Measurements from ENCODE around the gene TMEM190.
A peak's percentile ranks its signal among the peaks of the same experiment; 100 is the strongest.

The TMEM190 gene

DNA sequence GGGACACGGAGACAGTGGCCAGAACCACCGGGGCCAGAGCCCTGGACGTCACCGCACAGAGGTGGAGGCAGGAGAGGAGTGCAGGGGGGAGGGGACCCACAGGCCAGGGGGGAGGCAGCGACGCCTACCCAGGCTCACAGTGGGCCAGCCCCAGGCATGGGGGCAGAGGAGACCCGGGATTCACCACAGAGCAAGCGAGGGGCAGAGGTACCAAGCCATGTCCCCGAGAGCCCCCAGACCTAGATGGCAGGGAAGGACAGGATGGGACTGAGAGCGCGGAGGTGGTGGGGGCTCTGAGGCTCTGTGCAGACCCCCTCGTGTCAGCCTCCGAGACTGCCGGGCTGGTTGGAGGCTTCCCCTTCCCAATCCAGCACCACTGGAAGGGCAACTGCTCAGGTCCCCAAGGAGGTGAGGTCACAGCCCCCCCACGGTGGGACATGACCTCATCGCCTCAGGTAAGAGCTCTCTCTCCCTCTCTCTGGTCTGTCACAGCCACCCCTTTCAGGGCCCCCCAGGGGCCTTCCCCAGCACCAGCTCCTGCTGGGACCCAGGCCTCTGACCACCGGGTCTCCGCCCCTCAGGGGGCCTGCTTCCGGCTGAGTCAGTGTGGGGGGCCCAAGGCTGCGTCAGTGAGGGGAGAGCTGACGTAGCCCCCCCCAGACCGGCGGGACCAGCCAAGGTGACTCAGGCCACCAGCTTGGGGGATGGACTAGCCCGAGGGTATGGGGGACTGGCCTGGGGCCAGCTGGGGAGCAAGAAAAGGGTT lies 4.1 kb upstream of the TMEM190 start:
- DNase-seq (ENCODE audit: low read depth) = no peak

- DNase-seq (ENCODE audit: low read depth) = no peak
These were observed 3.2 kb upstream of the TMEM190 start for GRCh38 chr19:55373306-55373992.

DNA sequence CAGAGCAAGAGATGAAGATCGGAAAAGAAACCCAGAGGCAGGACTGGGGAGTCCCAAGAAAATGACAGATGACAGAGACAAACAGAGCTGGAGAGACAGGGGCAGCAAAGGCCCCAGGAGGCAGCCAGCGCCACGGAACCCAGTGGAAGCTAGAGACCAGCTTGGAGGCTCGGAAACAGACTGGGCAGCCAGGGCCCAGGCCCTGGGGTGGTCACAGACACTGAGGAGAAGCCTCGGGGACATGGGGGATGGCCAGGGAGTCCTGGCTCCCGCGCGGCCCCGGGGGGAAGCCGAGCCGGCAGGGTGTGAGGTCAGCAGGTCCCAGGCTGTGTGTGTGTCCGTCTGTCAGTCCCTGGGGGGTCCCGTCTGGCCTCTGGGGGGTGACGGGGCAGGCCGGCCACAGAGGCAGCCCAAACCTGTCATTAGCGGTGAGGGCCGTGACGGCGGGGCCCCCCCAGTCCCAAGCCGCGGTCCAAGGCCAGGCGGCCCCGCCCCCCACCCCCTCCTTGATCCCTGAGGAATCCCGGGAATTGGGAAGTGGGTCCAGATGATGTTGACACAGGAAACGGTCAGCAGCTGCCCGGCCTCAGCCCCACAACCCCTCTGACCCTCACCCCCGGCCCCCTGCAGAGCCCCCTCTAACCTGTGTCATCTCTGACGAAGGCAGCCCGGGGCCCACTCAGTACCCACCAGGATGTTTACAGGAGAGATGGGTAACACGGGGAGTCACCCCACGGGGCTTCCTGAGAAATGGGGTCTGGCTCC lies 2.5 kb upstream of the TMEM190 start:
- no peak for DNase-seq (ENCODE audit: low read depth)

DNA sequence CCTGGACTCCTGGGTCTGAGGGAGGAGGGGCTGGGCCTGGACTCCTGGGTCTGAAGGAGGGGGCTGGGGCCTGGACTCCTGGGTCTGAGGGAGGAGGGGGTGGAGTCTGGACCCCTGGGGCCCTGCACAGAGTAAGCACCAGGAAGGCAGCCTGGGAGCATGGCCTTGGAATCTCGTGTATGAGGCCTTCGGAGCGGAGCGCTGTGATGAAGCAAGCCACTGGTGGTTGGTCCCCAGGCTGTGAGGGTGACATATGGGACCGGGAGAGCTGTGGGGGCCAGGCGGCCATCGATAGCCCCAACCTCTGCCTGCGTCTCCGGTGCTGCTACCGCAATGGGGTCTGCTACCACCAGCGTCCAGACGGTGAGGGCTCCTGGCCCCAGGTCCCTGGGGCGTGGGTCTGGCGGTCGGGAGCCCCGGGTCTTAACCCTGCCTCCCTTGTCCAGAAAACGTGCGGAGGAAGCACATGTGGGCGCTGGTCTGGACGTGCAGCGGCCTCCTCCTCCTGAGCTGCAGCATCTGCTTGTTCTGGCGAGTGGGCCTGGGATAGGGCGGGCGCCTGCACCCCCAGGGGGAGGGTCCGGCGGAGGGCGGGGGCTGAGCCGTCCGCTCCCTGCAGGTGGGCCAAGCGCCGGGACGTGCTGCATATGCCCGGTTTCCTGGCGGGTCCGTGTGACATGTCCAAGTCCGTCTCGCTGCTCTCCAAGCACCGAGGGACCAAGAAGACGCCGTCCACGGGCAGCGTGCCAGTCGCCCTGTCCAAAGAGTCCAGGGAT lies 918 bp downstream of the TMEM190 start:
- no peak for DNase-seq (ENCODE audit: low read depth)

- DNase-seq (ENCODE audit: low read depth) = no peak
These were observed 2.5 kb downstream of the TMEM190 start for GRCh38 chr19:55379174-55379573.

DNA sequence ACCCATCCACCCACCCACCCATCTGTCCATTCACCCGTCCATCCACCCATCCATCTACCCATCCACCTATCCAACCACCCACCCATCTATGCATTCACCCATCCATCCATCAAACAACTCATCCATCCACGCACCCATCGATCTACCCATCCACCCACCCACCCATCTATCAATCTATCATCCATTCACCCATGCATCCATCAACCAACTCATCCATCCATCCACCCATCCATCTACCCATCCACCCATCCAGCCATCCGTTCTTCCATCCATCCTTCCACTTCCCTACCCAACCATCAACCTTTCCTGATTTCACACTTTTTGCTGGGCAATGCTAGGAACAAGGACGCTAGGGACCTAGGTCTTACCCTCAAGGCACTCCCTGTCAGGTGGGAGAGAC lies 5.4 kb downstream of the TMEM190 start:
- DNase-seq (ENCODE audit: low read depth) = no peak

GRCh38 chr19:55382522-55383054 lies 6.0 kb downstream of the TMEM190 start:
- no peak for DNase-seq (ENCODE audit: low read depth)

- no peak for DNase-seq (ENCODE audit: low read depth)
These were observed 6.9 kb downstream of the TMEM190 start for GRCh38 chr19:55383279-55384130.

- DNase-seq (ENCODE audit: low read depth) = no peak
These were observed 7.7 kb downstream of the TMEM190 start, which contains the start of gene TMEM238 for GRCh38 chr19:55384131-55384919. TSS of gene TMEM238 (minus strand) at chr19:55384292. CDS start at chr19:55384259, 33 bp downstream.

DNA sequence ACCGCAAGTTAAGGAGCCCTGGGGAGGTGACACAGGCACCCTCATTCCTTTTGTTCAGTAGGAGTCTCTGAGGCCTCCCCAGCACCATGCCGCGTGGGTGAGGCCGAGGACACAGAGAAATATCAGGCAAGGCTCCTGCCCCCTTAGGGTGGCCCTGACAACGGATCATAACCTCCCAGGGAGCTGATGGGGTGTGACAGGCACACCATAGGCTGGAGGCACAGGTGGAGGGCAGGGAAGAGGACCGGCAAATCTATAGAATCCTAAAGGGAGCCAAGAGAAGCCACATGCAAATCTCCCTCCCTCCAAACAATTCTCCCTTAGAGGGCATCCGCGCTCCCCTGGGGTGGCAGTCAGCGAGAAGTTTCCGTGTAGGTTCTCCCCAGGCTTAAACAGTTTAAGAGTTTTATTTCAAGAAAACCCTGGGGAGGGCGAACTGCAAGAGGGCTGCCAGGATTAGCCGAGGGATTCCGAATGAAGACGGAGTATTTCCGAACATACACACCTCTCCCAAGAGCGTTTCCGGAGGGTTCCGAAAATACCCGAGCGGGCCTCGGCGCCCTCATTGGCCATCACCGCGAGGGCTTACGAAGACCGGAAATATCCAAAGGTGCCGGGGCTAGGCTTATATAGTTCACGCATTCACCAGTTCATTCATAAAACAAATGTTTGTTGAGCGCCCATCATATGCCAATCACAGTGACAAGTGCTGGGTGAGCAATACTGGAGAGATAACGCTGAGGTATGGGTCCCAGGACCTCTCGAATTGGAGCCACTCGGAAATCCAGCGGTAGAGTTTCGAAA lies 8.5 kb downstream of the TMEM190 start:
- peak; percentile 88 for DNase-seq (ENCODE audit: low read depth)

DNA sequence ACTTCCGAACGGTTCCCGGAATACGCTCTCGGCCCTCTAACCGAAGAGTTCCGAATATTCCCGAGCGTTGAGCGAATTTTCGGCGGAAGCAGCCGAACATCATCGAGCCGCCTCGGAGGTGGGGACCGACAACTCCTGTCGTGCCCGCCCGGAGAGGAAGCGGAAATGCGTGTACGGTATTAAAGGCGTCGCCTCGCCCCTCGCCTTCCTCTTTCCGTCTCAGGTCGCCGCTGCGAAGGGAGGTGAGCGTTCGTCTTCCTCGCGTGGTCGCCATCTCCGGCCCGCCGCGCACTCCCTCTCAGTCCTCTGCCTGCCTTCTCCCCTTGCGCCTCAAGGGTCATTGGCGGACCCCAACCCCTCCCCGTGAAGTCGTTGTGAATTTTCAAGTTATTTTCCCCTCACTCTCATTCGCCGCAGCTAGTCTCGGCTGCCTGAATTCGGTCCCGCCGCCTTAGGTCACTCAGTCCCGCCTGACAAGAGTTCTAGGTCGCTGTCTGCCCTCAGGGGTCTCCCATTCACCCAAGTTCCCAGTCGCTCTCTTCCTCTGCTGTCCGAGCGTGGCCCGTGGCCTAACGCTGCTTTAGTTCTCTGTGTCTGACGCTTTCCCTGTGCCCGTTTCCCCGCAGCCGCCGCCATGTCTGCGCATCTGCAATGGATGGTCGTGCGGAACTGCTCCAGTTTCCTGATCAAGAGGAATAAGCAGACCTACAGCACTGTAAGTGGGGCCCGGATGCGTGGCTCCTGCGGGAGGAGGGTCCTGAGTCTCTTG lies 9.3 kb downstream of the TMEM190 start, which contains the start of gene RPL28:
RPL28 (plus strand) TSS at position 209 of the 769 bp plus-strand sequence; CDS start at position 635, 426 bp downstream.
- DNase-seq (ENCODE audit: low read depth) = peak; percentile 97

GRCh38 chr19:55386493-55386971 lies 9.9 kb downstream of the TMEM190 start:
- no peak for DNase-seq (ENCODE audit: low read depth)

DNA sequence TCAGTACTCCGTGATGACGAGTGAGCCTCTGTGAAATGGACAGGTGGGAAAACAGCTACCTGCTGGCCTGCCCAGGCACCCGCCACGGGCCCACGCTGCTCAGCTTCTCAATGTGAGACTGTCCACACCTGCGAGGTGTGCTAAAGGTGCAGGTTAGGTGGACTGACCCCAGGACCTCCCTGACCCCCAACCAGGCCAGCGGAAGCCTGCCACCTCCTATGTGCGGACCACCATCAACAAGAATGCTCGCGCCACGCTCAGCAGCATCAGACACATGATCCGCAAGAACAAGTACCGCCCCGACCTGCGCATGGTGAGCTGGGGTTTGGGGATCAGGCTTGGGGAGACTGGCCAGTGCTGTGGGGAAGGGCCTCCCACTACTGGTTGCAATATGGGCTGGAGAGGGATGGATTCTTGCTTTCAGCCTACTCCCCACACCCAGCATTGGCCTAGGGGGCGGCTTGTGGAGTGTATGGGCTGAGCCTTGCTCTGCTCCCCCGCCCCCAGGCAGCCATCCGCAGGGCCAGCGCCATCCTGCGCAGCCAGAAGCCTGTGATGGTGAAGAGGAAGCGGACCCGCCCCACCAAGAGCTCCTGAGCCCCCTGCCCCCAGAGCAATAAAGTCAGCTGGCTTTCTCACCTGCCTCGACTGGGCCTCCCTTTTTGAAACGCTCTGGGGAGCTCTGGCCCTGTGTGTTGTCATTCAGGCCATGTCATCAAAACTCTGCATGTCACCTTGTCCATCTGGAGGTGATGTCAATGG lies 11.3 kb downstream of the TMEM190 start:
- DNase-seq (ENCODE audit: low read depth) = no peak

DNA sequence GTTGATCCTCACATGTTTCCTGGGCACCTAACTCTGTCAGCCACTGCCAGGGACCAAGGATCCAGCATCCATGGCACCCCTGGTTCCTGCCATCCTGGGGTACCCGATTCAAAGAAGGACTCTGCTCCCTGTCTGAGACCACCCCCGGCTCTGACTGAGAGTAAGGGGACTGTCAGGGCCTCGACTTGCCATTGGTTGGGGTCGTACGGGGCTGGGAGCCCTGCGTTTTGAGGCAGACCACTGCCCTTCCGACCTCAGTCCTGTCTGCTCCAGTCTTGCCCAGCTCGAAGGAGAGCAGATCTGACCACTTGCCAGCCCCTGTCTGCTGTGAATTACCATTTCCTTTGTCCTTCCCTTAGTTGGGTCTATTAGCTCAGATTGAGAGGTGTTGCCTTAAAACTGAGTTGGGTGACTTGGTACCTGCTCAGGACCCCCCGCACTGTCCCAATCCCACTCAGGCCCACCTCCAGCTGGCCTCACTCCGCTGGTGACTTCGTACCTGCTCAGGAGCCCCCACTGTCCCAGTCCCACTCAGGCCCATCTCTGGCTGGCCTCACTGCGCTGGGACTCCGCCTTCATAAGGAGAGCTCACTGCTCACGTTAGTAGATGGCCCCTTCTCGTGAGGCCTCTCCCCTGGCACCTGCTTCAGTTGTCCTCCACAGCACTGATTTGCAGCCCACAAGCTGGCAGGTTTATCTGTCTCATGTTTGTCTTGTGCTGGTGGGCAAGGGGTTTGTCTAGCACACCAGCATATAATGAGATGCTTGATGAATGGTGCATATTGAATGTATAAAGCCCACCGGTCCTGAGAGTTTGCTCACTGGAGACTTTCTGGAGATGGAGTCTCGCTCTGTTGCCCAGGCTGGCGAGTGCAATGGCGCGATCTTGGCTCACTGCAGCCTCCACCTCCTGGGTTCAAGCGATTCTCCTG lies 13.0 kb downstream of the TMEM190 start:
- DNase-seq (ENCODE audit: low read depth) = no peak

- no peak for DNase-seq (ENCODE audit: low read depth)
These were observed 13.8 kb downstream of the TMEM190 start for GRCh38 chr19:55390461-55390880.

GRCh38 chr19:55391191-55391670 lies 14.6 kb downstream of the TMEM190 start:
- DNase-seq (ENCODE audit: low read depth) = no peak

All from stimulated activated CD4-positive, alpha-beta T cell treated with anti-CD3 and anti-CD28 coated beads, Interleukin-2, amount 100 ng/mL, for 4 hours (primary cell).